Colonic mucosa (tissue), 4 donors: Measurements from ENCODE around the gene TMEM208. TPM values are rescaled to one million over a fixed set of nuclear protein-coding genes. Genes with fewer than 3 reads are reported as not detected.
A peak's percentile ranks its signal among the peaks of the same experiment; 100 is the strongest.

Experiments used
- DNase-seq: peaks from one replicate; pipeline ENCODE4 v3.0.0-alpha.2; 2020
- H3K27ac ChIP-seq: fragments of 200-600 bp; one replicate; pipeline ENCODE4 v1.8.0; 2021
- H3K27me3 ChIP-seq: fragments of 200-600 bp; one replicate; pipeline ENCODE4 v1.8.0; 2021
- H3K36me3 ChIP-seq: fragments of 200-600 bp; one replicate; pipeline ENCODE4 v1.8.0; 2021
- H3K4me1 ChIP-seq: fragments of 200-600 bp; one replicate; pipeline ENCODE4 v1.8.0; 2021; ENCODE audit warnings: mild to moderate bottlenecking
- H3K4me3 ChIP-seq: fragments of 200-600 bp; one replicate; pipeline ENCODE4 v1.8.0; 2021
- H3K9ac ChIP-seq, 2 donors: one replicate each; pipeline ENCODE4 v1.7.0; 2013; ENCODE audit warnings: control low read depth in 2 of 2, low read depth in 2 of 2, low read length in 2 of 2
- H3K9me3 ChIP-seq: fragments of 200-600 bp; one replicate; pipeline ENCODE4 v1.8.0; 2021
- CTCF ChIP-seq: fragments of 200-600 bp; IDR thresholded peaks from one replicate; pipeline ENCODE4 v1.8.0; 2022; ENCODE audit warnings: antibody characterized with exemption, mild to moderate bottlenecking
- intact Hi-C: fragments of 100-400 bp; cut with DNase I; formaldehyde crosslinking; loops from one replicate; pipeline ENCODE4 v1.14.1; 2022
- total RNA-seq, 2 donors: library from RNA; stranded (reverse); fragmentation: NEBNext Ultra II Directional in 1 of 2; extraction: Animal tissue kit (Norgen Biotek cat#: 25700) in 1 of 2; gene quantifications; one replicate each; pipeline ENCODE4 v1.2.1, GENCODE V29; 2021
- donor health status: healthy.
- donor health status: DM: no; HTN: no; CAD: no.
- donor health status: DM: no; HTN: no; CAD: no.

Gene TMEM208
- total RNA-seq, result 10 to 100 TPM; 42.8 to 69.0 TPM

- H3K4me3 ChIP-seq, result peak within 1 kb of the TSS; percentile 95
- peak within 1 kb of the TSS; percentile 56 for H3K27ac ChIP-seq
- no peaks in the 10 kb centered on the region for H3K27me3 ChIP-seq
- H3K4me1 ChIP-seq, result peaks cover 3% of the 10 kb centered on the region
- H3K9ac ChIP-seq, result peak within 1 kb of the TSS; percentile 91 to 98
- no peaks in the 10 kb centered on the region for H3K9me3 ChIP-seq
- intact Hi-C loops, result no loop called here
- H3K36me3 ChIP-seq, result peaks cover 19% of the 10 kb centered on the region
- peak; percentile 99 for DNase-seq
- no peak for TF ChIP-seq CTCF
Observed at GRCh38 chr16:67226804-67227566, at the start of gene TMEM208. Gene TMEM208 (plus strand): TSS chr16:67227130. CDS start chr16:67227219, 89 bp downstream.

GRCh38 chr16:67177743-67178699 lies 48.9 kb upstream of the TMEM208 start:
- DNase-seq, result peak; percentile 86
- Histone ChIP-seq H3K27me3 (no peaks in the 10 kb centered on the region), H3K9me3 (no peaks in the 10 kb centered on the region), H3K36me3 (no peaks in the 10 kb centered on the region), H3K9ac (peak overlapping the region; percentile 42 to 61), H3K4me3 (peak overlapping the region; percentile 36), H3K4me1 (peaks cover 17% of the 10 kb centered on the region), H3K27ac (peak overlapping the region; percentile 64)
- no peak for TF ChIP-seq CTCF
- intact Hi-C loops, result no loop called here

GRCh38 chr16:67179421-67180080 lies 47.4 kb upstream of the TMEM208 start:
- Histone ChIP-seq H3K27me3 (no peaks in the 10 kb centered on the region), H3K9me3 (no peaks in the 10 kb centered on the region), H3K27ac (no peak overlapping the region), H3K36me3 (no peaks in the 10 kb centered on the region), H3K4me3 (no peak overlapping the region), H3K4me1 (peaks cover 6% of the 10 kb centered on the region), H3K9ac (no peak overlapping the region)
- intact Hi-C loops, result loop anchor here (10.0 kb wide), 1 partner anchor 205 kb away; no protein-coding TSS in a partner anchor
- DNase-seq, result no peak
- TF ChIP-seq CTCF, result no peak

- H3K27me3 ChIP-seq, result no peaks in the 10 kb centered on the region
Observed at GRCh38 chr16:67180166-67180565, 46.8 kb upstream of the TMEM208 start.

More at GRCh38 chr16:67180166-67180565, 46.8 kb upstream of the TMEM208 start:
- no peak for DNase-seq
- Histone ChIP-seq H3K4me1 (peaks cover 10% of the 10 kb centered on the region), H3K9ac (no peak overlapping the region), H3K27ac (no peak overlapping the region), H3K9me3 (no peaks in the 10 kb centered on the region), H3K36me3 (no peaks in the 10 kb centered on the region), H3K4me3 (no peak overlapping the region)
- TF ChIP-seq CTCF, result no peak
- intact Hi-C loops, result loop anchor here (10.0 kb wide), 1 partner anchor 205 kb away; no protein-coding TSS in a partner anchor
